ENCODE results near the gene NOS1AP.
"Not testable (repeated sequence)": the region's sequence is repeated elsewhere in the genome, so short reads cannot be mapped to it uniquely, and the experiment has no call there.

Gene NOS1AP

GRCh38 chr1:162342452-162342983, 273.0 kb downstream of the NOS1AP start:
- Histone ChIP-seq H3K4me1 (no peaks in the 10 kb centered on the region), H3K27ac (no peak overlapping the region), H3K4me3 (no peak overlapping the region), H3K27me3 (no peaks in the 10 kb centered on the region), H3K36me3 (no peaks in the 10 kb centered on the region), H3K9me3 (no peaks in the 10 kb centered on the region)
- no peak for DNase-seq
- intact Hi-C loops (cut with DNase I; ENCODE audit: low total_unique reads) = no loop called here
- TF ChIP-seq CTCF (IDR thresholded peaks at IDR 0.05) = no peak

- DNase-seq = no peak
- Histone ChIP-seq H3K27ac (no peak overlapping the region), H3K36me3 (no peaks in the 10 kb centered on the region), H3K4me1 (no peaks in the 10 kb centered on the region), H3K4me3 (no peak overlapping the region), H3K27me3 (no peaks in the 10 kb centered on the region), H3K9me3 (no peaks in the 10 kb centered on the region)
- intact Hi-C loops (cut with DNase I; ENCODE audit: low total_unique reads) = no loop called here
- no peak for TF ChIP-seq CTCF (IDR thresholded peaks at IDR 0.05)
Measured at GRCh38 chr1:162343470-162343869, 274.0 kb downstream of the NOS1AP start.

GRCh38 chr1:162347281-162347680, 277.8 kb downstream of the NOS1AP start:
- H3K4me3 ChIP-seq = no peak overlapping the region
- H3K9me3 ChIP-seq = no peaks in the 10 kb centered on the region
- intact Hi-C loops (cut with DNase I; ENCODE audit: low total_unique reads) = no loop called here
- H3K4me1 ChIP-seq = no peaks in the 10 kb centered on the region
- H3K27ac ChIP-seq = no peak overlapping the region
- H3K36me3 ChIP-seq = no peaks in the 10 kb centered on the region
- no peak for DNase-seq
- H3K27me3 ChIP-seq = no peaks in the 10 kb centered on the region
- TF ChIP-seq CTCF (IDR thresholded peaks at IDR 0.05) = no peak

- intact Hi-C loops (cut with DNase I; ENCODE audit: low total_unique reads) = no loop called here
- DNase-seq = no peak
- no peak for TF ChIP-seq CTCF (IDR thresholded peaks at IDR 0.05)
Measured at GRCh38 chr1:162349635-162350330, 280.3 kb downstream of the NOS1AP start.

GRCh38 chr1:162351246-162351842, 281.9 kb downstream of the NOS1AP start:
- no peaks in the 10 kb centered on the region for H3K27me3 ChIP-seq
- no peak for TF ChIP-seq CTCF (IDR thresholded peaks at IDR 0.05)
- peaks cover 0 to 15% (median 0%) of the 10 kb centered on the region in 3 donors for H3K36me3 ChIP-seq
- DNase-seq = no peak
- intact Hi-C loops (cut with DNase I; ENCODE audit: low total_unique reads) = no loop called here
- no peak overlapping the region for H3K4me3 ChIP-seq
- no peaks in the 10 kb centered on the region for H3K9me3 ChIP-seq
- no peak overlapping the region for H3K27ac ChIP-seq
- H3K4me1 ChIP-seq = no peaks in the 10 kb centered on the region

More at GRCh38 chr1:162349635-162350330, 280.3 kb downstream of the NOS1AP start:
- H3K36me3 ChIP-seq = no peaks in the 10 kb centered on the region
- no peaks in the 10 kb centered on the region for H3K27me3 ChIP-seq
- no peak overlapping the region for H3K4me3 ChIP-seq
- no peaks in the 10 kb centered on the region for H3K9me3 ChIP-seq
- no peaks in the 10 kb centered on the region for H3K4me1 ChIP-seq
- H3K27ac ChIP-seq = no peak overlapping the region

- H3K27ac ChIP-seq; DNase-seq; intact Hi-C loops (cut with DNase I; ENCODE audit: low total_unique reads): not testable (repeated sequence)
Measured at GRCh38 chr1:162351874-162352273, 282.4 kb downstream of the NOS1AP start.

More at GRCh38 chr1:162351874-162352273, 282.4 kb downstream of the NOS1AP start:
- peaks cover 0 to 20% (median 5%) of the 10 kb centered on the region in 3 donors for H3K36me3 ChIP-seq
- not testable (repeated sequence) for H3K27me3 ChIP-seq, H3K4me3 ChIP-seq, H3K4me1 ChIP-seq, H3K9me3 ChIP-seq

Measured in tibial artery (tissue), 4 donors.